ENCODE measurements around the gene PDE6D.

- no peak for TF ChIP-seq CTCF (IDR thresholded peaks at IDR 0.05 in 4 of 5, conservative IDR thresholded peaks at IDR 0.05 in 1 of 5)
- TF ChIP-seq POLR2A (IDR thresholded peaks at IDR 0.05) = no peak
Observed at GRCh38 chr2:231752061-231752460, 29.0 kb downstream of the PDE6D start.

All from gastrocnemius medialis (tissue), 4 donors.